Measurements from ENCODE around the gene GON4L.
"Not testable (repeated sequence)": the region's sequence is repeated elsewhere in the genome, so short reads cannot be mapped to it uniquely, and the experiment has no call there.

Gene GON4L

GRCh38 chr1:155745284-155746228 is 111.5 kb downstream of the GON4L start:
- FAIRE-seq = not testable (repeated sequence)

GRCh38 chr1:155744711-155745283 is 112.2 kb downstream of the GON4L start:
- no peak for FAIRE-seq

GRCh38 chr1:155741908-155742307 is 115.1 kb downstream of the GON4L start:
- no peak for FAIRE-seq

GRCh38 chr1:155740995-155741394 is 116.0 kb downstream of the GON4L start:
- no peak for FAIRE-seq

- FAIRE-seq = no peak
These were observed 127.7 kb downstream of the GON4L start for GRCh38 chr1:155729031-155729898.

GRCh38 chr1:155725142-155725541 is 131.9 kb downstream of the GON4L start:
- no peak for FAIRE-seq

GRCh38 chr1:155719703-155720102 is 137.3 kb downstream of the GON4L start:
- no peak for FAIRE-seq

GRCh38 chr1:155718524-155719115 is 138.4 kb downstream of the GON4L start:
- FAIRE-seq = not testable (repeated sequence)

GRCh38 chr1:155717041-155717440 is 140.0 kb downstream of the GON4L start:
- FAIRE-seq = no peak

- no peak for FAIRE-seq
These were observed 141.2 kb downstream of the GON4L start for GRCh38 chr1:155715777-155716176.

GRCh38 chr1:155715056-155715455 is 142.0 kb downstream of the GON4L start:
- FAIRE-seq = not testable (repeated sequence)

- no peak for FAIRE-seq
These were observed 143.9 kb downstream of the GON4L start for GRCh38 chr1:155713075-155713474.

- FAIRE-seq = not testable (repeated sequence)
These were observed 144.4 kb downstream of the GON4L start for GRCh38 chr1:155712636-155713035.

GRCh38 chr1:155711457-155711856 is 145.6 kb downstream of the GON4L start:
- not testable (repeated sequence) for FAIRE-seq

- FAIRE-seq = no peak
These were observed 147.6 kb downstream of the GON4L start for GRCh38 chr1:155709391-155709790.

- no peak for FAIRE-seq
These were observed 150.9 kb downstream of the GON4L start for GRCh38 chr1:155706139-155706538.

- FAIRE-seq = not testable (repeated sequence)
These were observed 152.6 kb downstream of the GON4L start for GRCh38 chr1:155704414-155704813.

GRCh38 chr1:155703216-155703615 is 153.8 kb downstream of the GON4L start:
- no peak for FAIRE-seq

GRCh38 chr1:155701675-155702074 is 155.3 kb downstream of the GON4L start:
- FAIRE-seq = not testable (repeated sequence)
